GM23338 (cell line): ENCODE data around the gene ARHGAP42. TPM values are rescaled to one million over a fixed set of nuclear protein-coding genes. Genes with fewer than 3 reads are reported as not detected.

Experiments used
- ATAC-seq: fragments of 200-7000 bp; cut with Tn5 transposase; 3 replicates; pipeline ENCODE4 v1.9.1; 2020
- DNase-seq: peaks from one replicate; pipeline ENCODE4 v3.0.0-alpha.2; 2015; ENCODE audit warnings: low spot score
- H2AFZ ChIP-seq: fragments of 200-600 bp; sonication (generic); 2 replicates; pipeline ENCODE4 v1.8.0; 2016; ENCODE audit warnings: antibody characterized with exemption, mild to moderate bottlenecking, moderate library complexity
- H3F3A ChIP-seq: fragments of 200-600 bp; sonication (generic); replicated peaks from 2 replicates; pipeline ENCODE4 v1.8.0; 2017; ENCODE audit warnings: antibody characterized with exemption, mixed run types, low read depth
- H3K27ac ChIP-seq: fragments of 200-600 bp; sonication (generic); 2 replicates; pipeline ENCODE4 v1.6.1; 2016; ENCODE audit warnings: low read depth
- H3K27me3 ChIP-seq: fragments of 200-600 bp; sonication (generic); 2 replicates; pipeline ENCODE4 v1.8.0; 2016; ENCODE audit warnings: mild to moderate bottlenecking, mixed run types, moderate library complexity; ENCODE audit not compliant: insufficient read depth
- H3K36me3 ChIP-seq: fragments of 200-600 bp; sonication (generic); 2 replicates; pipeline ENCODE4 v1.8.0; 2016; ENCODE audit warnings: mild to moderate bottlenecking; ENCODE audit not compliant: insufficient read depth
- H3K4me1 ChIP-seq: fragments of 200-600 bp; sonication (generic); 2 replicates; pipeline ENCODE4 v1.8.0; 2016; ENCODE audit warnings: mild to moderate bottlenecking, moderate library complexity; ENCODE audit not compliant: insufficient read depth
- H3K4me2 ChIP-seq: fragments of 200-600 bp; sonication (generic); 2 replicates; pipeline ENCODE4 v1.7.1; 2017; ENCODE audit warnings: mixed run types
- H3K4me3 ChIP-seq: fragments of 200-600 bp; sonication (generic); 2 replicates; pipeline ENCODE4 v1.6.1; 2016; ENCODE audit warnings: mixed run types
- H3K79me2 ChIP-seq: fragments of 200-600 bp; sonication (generic); replicated peaks from 2 replicates; pipeline ENCODE4 v1.8.0; 2017; ENCODE audit warnings: mild to moderate bottlenecking; ENCODE audit not compliant: insufficient read depth
- H3K9me2 ChIP-seq: fragments of 200-600 bp; sonication (generic); 2 replicates; pipeline ENCODE4 v1.8.0; 2017; ENCODE audit not compliant: insufficient read depth
- H4K20me1 ChIP-seq: fragments of 200-600 bp; sonication (generic); replicated peaks from 2 replicates; pipeline ENCODE4 v1.8.0; 2017; ENCODE audit warnings: mild to moderate bottlenecking; ENCODE audit not compliant: insufficient read depth
- H3K27ac Mint-ChIP-seq: 2 replicates; pipeline ENCODE4 v1.8.0; 2020; ENCODE audit warnings: inconsistent platforms, mild to moderate bottlenecking, moderate library complexity, mixed read lengths
- H3K27me3 Mint-ChIP-seq: 3 replicates; pipeline ENCODE4 v1.8.0; 2022; ENCODE audit warnings: low read depth, mild to moderate bottlenecking, moderate library complexity, mixed read lengths, inconsistent platforms; ENCODE audit not compliant: insufficient read depth, poor library complexity
- H3K36me3 Mint-ChIP-seq: 3 replicates; pipeline ENCODE4 v1.8.0; 2021; ENCODE audit warnings: low read depth, mild to moderate bottlenecking, inconsistent platforms, moderate library complexity, mixed read lengths
- H3K4me1 Mint-ChIP-seq: 3 replicates; pipeline ENCODE4 v1.8.0; 2020; ENCODE audit warnings: mild to moderate bottlenecking, inconsistent platforms, mixed read lengths
- H3K4me3 Mint-ChIP-seq: 3 replicates; pipeline ENCODE4 v1.8.0; 2021; ENCODE audit warnings: moderate library complexity, mild to moderate bottlenecking, inconsistent platforms, mixed read lengths
- H3K9me3 Mint-ChIP-seq: 3 replicates; pipeline ENCODE4 v1.8.0; 2020; ENCODE audit warnings: moderate library complexity, mild to moderate bottlenecking, inconsistent platforms, mixed read lengths
- NANOG ChIP-seq: IDR thresholded peaks from 2 replicates; pipeline ENCODE4 v1.6.1; 2016; ENCODE audit warnings: antibody characterized with exemption, borderline replicate concordance
- polyA plus RNA-seq: library from polyadenylated mRNA; unstranded; fragments of >200 nt; fragmentation: Nextera tagmentation; extraction: Ambion mirVana; gene quantifications from 2 replicates; pipeline ENCODE4 v1.2.1, GENCODE V29; 2016
- total RNA-seq: library from RNA; depleted of rRNA; stranded (reverse); fragments of >200 nt; shearing (Covaris generic); gene quantifications from 2 replicates; pipeline ENCODE4 v1.2.3, GENCODE V29; 2014
- TF ChIP-seq, protein P1 (sequence below): fragments of 250-450 bp; sonication (Bioruptor Pico); IDR thresholded peaks from 2 replicates; pipeline ENCODE4 v1.5.0; 2020; ENCODE audit warnings: mild to moderate bottlenecking, moderate library complexity
- TF ChIP-seq, protein P2 (sequence below): IDR thresholded peaks from one replicate; pipeline ENCODE4 v1.6.1; 2018; ENCODE audit warnings: antibody characterized with exemption; ENCODE audit not compliant: unreplicated experiment

Gene ARHGAP42
- total and polyA plus RNA-seq, 2 experiments from 2014 or later: 23.7 to 35.7 TPM

GRCh38 chr11:100719809-100720221 lies 32.7 kb downstream of the ARHGAP42 start:
- Mint-ChIP-seq H3K27ac (peak overlapping the region; percentile 95), H3K4me3 (peak overlapping the region; percentile 25; the same call in 1 of the 3 replicates), H3K9me3 (no peaks in the 10 kb centered on the region), H3K27me3 (no peaks in the 10 kb centered on the region), H3K4me1 (peaks cover 55% of the 10 kb centered on the region), H3K36me3 (peaks cover 6% of the 10 kb centered on the region; the same call in 2 of the 3 replicates)
- DNase-seq (peak; percentile 63), ATAC-seq (peak; percentile 86)
- Histone ChIP-seq H3K4me2 (peak overlapping the region; percentile 50), H4K20me1 (no peaks in the 10 kb centered on the region), H3K9me2 (no peaks in the 10 kb centered on the region), H3K27ac (peak overlapping the region; percentile 91), H3K4me3 (no peak overlapping the region), H3K36me3 (no peaks in the 10 kb centered on the region), H3K4me1 (peaks cover 34% of the 10 kb centered on the region), H3F3A (no peaks in the 10 kb centered on the region), H3K27me3 (no peaks in the 10 kb centered on the region), H2AFZ (no peak overlapping the region), H3K79me2 (peaks cover 81% of the 10 kb centered on the region)
- no peak for TF ChIP-seq NANOG

- Mint-ChIP-seq H3K36me3 (no peaks in the 10 kb centered on the region), H3K4me1 (peaks cover 58% of the 10 kb centered on the region), H3K9me3 (no peaks in the 10 kb centered on the region), H3K4me3 (peak overlapping the region; percentile 32; the same call in 2 of the 3 replicates), H3K27me3 (peaks cover 4% of the 10 kb centered on the region), H3K27ac (peak overlapping the region; percentile 90)
- TF ChIP-seq, protein P1, sequence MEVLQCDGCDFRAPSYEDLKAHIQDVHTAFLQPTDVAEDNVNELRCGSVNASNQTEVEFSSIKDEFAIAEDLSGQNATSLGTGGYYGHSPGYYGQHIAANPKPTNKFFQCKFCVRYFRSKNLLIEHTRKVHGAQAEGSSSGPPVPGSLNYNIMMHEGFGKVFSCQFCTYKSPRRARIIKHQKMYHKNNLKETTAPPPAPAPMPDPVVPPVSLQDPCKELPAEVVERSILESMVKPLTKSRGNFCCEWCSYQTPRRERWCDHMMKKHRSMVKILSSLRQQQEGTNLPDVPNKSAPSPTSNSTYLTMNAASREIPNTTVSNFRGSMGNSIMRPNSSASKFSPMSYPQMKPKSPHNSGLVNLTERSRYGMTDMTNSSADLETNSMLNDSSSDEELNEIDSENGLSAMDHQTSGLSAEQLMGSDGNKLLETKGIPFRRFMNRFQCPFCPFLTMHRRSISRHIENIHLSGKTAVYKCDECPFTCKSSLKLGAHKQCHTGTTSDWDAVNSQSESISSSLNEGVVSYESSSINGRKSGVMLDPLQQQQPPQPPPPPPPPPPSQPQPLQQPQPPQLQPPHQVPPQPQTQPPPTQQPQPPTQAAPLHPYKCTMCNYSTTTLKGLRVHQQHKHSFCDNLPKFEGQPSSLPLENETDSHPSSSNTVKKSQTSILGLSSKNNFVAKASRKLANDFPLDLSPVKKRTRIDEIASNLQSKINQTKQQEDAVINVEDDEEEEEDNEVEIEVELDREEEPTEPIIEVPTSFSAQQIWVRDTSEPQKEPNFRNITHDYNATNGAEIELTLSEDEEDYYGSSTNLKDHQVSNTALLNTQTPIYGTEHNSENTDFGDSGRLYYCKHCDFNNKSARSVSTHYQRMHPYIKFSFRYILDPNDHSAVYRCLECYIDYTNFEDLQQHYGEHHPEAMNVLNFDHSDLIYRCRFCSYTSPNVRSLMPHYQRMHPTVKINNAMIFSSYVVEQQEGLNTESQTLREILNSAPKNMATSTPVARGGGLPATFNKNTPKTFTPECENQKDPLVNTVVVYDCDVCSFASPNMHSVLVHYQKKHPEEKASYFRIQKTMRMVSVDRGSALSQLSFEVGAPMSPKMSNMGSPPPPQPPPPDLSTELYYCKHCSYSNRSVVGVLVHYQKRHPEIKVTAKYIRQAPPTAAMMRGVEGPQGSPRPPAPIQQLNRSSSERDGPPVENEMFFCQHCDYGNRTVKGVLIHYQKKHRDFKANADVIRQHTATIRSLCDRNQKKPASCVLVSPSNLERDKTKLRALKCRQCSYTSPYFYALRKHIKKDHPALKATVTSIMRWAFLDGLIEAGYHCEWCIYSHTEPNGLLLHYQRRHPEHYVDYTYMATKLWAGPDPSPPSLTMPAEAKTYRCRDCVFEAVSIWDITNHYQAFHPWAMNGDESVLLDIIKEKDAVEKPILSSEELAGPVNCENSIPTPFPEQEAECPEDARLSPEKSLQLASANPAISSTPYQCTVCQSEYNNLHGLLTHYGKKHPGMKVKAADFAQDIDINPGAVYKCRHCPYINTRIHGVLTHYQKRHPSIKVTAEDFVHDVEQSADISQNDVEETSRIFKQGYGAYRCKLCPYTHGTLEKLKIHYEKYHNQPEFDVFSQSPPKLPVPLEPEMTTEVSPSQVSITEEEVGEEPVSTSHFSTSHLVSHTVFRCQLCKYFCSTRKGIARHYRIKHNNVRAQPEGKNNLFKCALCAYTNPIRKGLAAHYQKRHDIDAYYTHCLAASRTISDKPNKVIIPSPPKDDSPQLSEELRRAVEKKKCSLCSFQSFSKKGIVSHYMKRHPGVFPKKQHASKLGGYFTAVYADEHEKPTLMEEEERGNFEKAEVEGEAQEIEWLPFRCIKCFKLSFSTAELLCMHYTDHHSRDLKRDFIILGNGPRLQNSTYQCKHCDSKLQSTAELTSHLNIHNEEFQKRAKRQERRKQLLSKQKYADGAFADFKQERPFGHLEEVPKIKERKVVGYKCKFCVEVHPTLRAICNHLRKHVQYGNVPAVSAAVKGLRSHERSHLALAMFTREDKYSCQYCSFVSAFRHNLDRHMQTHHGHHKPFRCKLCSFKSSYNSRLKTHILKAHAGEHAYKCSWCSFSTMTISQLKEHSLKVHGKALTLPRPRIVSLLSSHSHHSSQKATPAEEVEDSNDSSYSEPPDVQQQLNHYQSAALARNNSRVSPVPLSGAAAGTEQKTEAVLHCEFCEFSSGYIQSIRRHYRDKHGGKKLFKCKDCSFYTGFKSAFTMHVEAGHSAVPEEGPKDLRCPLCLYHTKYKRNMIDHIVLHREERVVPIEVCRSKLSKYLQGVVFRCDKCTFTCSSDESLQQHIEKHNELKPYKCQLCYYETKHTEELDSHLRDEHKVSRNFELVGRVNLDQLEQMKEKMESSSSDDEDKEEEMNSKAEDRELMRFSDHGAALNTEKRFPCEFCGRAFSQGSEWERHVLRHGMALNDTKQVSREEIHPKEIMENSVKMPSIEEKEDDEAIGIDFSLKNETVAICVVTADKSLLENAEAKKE: peak; percentile 67; the same call in 1 of the 2 replicates
- TF ChIP-seq, protein P2, sequence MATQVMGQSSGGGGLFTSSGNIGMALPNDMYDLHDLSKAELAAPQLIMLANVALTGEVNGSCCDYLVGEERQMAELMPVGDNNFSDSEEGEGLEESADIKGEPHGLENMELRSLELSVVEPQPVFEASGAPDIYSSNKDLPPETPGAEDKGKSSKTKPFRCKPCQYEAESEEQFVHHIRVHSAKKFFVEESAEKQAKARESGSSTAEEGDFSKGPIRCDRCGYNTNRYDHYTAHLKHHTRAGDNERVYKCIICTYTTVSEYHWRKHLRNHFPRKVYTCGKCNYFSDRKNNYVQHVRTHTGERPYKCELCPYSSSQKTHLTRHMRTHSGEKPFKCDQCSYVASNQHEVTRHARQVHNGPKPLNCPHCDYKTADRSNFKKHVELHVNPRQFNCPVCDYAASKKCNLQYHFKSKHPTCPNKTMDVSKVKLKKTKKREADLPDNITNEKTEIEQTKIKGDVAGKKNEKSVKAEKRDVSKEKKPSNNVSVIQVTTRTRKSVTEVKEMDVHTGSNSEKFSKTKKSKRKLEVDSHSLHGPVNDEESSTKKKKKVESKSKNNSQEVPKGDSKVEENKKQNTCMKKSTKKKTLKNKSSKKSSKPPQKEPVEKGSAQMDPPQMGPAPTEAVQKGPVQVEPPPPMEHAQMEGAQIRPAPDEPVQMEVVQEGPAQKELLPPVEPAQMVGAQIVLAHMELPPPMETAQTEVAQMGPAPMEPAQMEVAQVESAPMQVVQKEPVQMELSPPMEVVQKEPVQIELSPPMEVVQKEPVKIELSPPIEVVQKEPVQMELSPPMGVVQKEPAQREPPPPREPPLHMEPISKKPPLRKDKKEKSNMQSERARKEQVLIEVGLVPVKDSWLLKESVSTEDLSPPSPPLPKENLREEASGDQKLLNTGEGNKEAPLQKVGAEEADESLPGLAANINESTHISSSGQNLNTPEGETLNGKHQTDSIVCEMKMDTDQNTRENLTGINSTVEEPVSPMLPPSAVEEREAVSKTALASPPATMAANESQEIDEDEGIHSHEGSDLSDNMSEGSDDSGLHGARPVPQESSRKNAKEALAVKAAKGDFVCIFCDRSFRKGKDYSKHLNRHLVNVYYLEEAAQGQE: no peak
- H3K9me2 ChIP-seq: no peaks in the 10 kb centered on the region
- H3K36me3 ChIP-seq: no peaks in the 10 kb centered on the region
- H3K27me3 ChIP-seq: no peaks in the 10 kb centered on the region
- no peaks in the 10 kb centered on the region for H3F3A ChIP-seq
- DNase-seq (peak; percentile 62), ATAC-seq (peak; percentile 81)
- H3K27ac ChIP-seq: peak overlapping the region; percentile 67
- peaks cover 42% of the 10 kb centered on the region for H3K4me1 ChIP-seq
- H4K20me1 ChIP-seq: no peaks in the 10 kb centered on the region
- peak overlapping the region; percentile 6 for H3K4me2 ChIP-seq
- 0 out of 2 replicates have a peak overlapping the region, but pooled peaks have one; percentile 7 for H3K4me3 ChIP-seq
- H2AFZ ChIP-seq: no peak overlapping the region
- peaks cover 67% of the 10 kb centered on the region for H3K79me2 ChIP-seq
These were observed 39.6 kb downstream of the ARHGAP42 start for GRCh38 chr11:100726680-100727079.
